HepG2 (cell line): ENCODE data around the gene UTS2R. TPM values are rescaled to one million over a fixed set of nuclear protein-coding genes. Genes with fewer than 3 reads are reported as not detected.

ENCODE experiments used
- DNMT1 ChIP-seq: sonication (generic); formaldehyde crosslinking; IDR thresholded peaks from 2 replicates; pipeline ENCODE4 v1.5.1; 2020; ENCODE audit warnings: mild to moderate bottlenecking, missing genetic modification reagents
- ELK4 ChIP-seq: sonication (generic); formaldehyde crosslinking; IDR thresholded peaks from 2 replicates; pipeline ENCODE4 v1.9.0; 2021; ENCODE audit warnings: missing genetic modification reagents, borderline replicate concordance
- GMEB1 ChIP-seq: sonication (generic); formaldehyde crosslinking; IDR thresholded peaks from 2 replicates; pipeline ENCODE4 v1.5.1; 2020; ENCODE audit warnings: missing genetic modification reagents, mild to moderate bottlenecking, borderline replicate concordance
- HNF1B ChIP-seq: sonication (generic); formaldehyde crosslinking; IDR thresholded peaks from 2 replicates; pipeline ENCODE4 v1.5.1; 2020; ENCODE audit warnings: mild to moderate bottlenecking, moderate library complexity, missing genetic modification reagents
- SIN3B ChIP-seq: fragments of 150-350 bp; IDR thresholded peaks from 2 replicates; pipeline ENCODE4 v1.6.1; 2014; ENCODE audit warnings: low read length
- SOX6 ChIP-seq, 2 experiments: fragments of 450-650 bp in 1 of 2; sonication (generic) in 1 of 2; formaldehyde crosslinking in 1 of 2; IDR thresholded peaks; 2 replicates each; pipeline versions ENCODE4 v1.4.0 to v1.6.1; 2017 to 2020; ENCODE audit warnings: antibody characterized with exemption in 1 of 2, mild to moderate bottlenecking in 1 of 2, missing genetic modification reagents in 1 of 2
- TEAD2 ChIP-seq: sonication (generic); formaldehyde crosslinking; IDR thresholded peaks from 2 replicates; pipeline ENCODE4 v1.9.0; 2021; ENCODE audit warnings: missing genetic modification reagents
- TFDP1 ChIP-seq: IDR thresholded peaks from 2 replicates; pipeline ENCODE4 v1.6.1; 2016; ENCODE audit warnings: missing compliant biosample characterization, missing genetic modification reagents, borderline replicate concordance
- ZBTB2 ChIP-seq: sonication (generic); formaldehyde crosslinking; IDR thresholded peaks from 2 replicates; pipeline ENCODE4 v1.8.0; 2022; ENCODE audit warnings: low read depth, missing genetic modification reagents
- ZBTB46 ChIP-seq: sonication (generic); formaldehyde crosslinking; IDR thresholded peaks from 2 replicates; pipeline ENCODE4 v1.4.0; 2020; ENCODE audit warnings: mild to moderate bottlenecking, missing genetic modification reagents, borderline replicate concordance
- ZGPAT ChIP-seq: IDR thresholded peaks from 2 replicates; pipeline ENCODE4 v1.6.1; 2016; ENCODE audit warnings: mild to moderate bottlenecking
- ZNF292 ChIP-seq: sonication (generic); formaldehyde crosslinking; IDR thresholded peaks from 2 replicates; pipeline ENCODE4 v1.8.1; 2022; ENCODE audit warnings: mild to moderate bottlenecking, low read depth, missing genetic modification reagents, borderline replicate concordance
- ZNF331 ChIP-seq: sonication (generic); formaldehyde crosslinking; IDR thresholded peaks from 2 replicates; pipeline ENCODE4 v1.4.0; 2020; ENCODE audit warnings: missing genetic modification reagents
- ZNF580 ChIP-seq: IDR thresholded peaks from 2 replicates; pipeline ENCODE4 v1.6.1; 2016; ENCODE audit warnings: low read depth, borderline replicate concordance
- ZNF776 ChIP-seq: sonication (generic); formaldehyde crosslinking; IDR thresholded peaks from 2 replicates; pipeline ENCODE4 v1.4.0; 2020; ENCODE audit warnings: mild to moderate bottlenecking, missing genetic modification reagents
- ZNF816 ChIP-seq: sonication (generic); formaldehyde crosslinking; IDR thresholded peaks from 2 replicates; pipeline ENCODE4 v1.8.0; 2022; ENCODE audit warnings: missing genetic modification reagents, mild to moderate bottlenecking, borderline replicate concordance
- polyA plus RNA-seq, 8 experiments: library from polyadenylated mRNA; depleted of rRNA in 3 of 8; stranded (reverse) in 7 of 8; unstranded in 1 of 8; fragments of >200 nt; fragmentation: Illumina TruSeq in 4 of 8; extraction: Trizol in 4 of 8; gene quantifications; 2 replicates each; pipeline versions ENCODE4 v1.2.1 to v1.2.3, GENCODE V29; 2011 to 2016; ENCODE audit warnings: low read depth in 4 of 8, missing spikeins in 1 of 8, mixed read lengths in 1 of 8; ENCODE audit not compliant: insufficient read depth in 1 of 8
- total RNA-seq, 5 experiments: library from RNA; depleted of rRNA; stranded (reverse); fragments of >200 nt; fragmentation: Illumina TruSeq; extraction: Trizol; gene quantifications; 2 replicates each; pipeline ENCODE4 v1.2.3, GENCODE V29; 2016; ENCODE audit warnings: low read depth in 1 of 5

Gene UTS2R
- total and polyA plus RNA-seq, 2 of the 13 experiments (the other 11 are each of a cell fraction or from before 2014, with no cell fraction given), result 0.13 to 0.15 TPM

GRCh38 chr17:82384730-82385481 is 13.3 kb downstream of the UTS2R start (continued):
- TF ChIP-seq ZNF292 (peak; percentile 36; the same call in 1 of the 2 replicates), DNMT1 (CRISPR knock-in tag) (peak; percentile 78), SOX6 (IDR thresholded peaks at IDR 0.05) (no peak), SOX6 (CRISPR knock-in tag; IDR thresholded peaks at IDR 0.05) (peak; percentile 66; the same call in 1 of the 2 replicates), ZGPAT (CRISPR knock-in tag) (peak; percentile 69), ZNF816 (CRISPR knock-in tag) (no peak), GMEB1 (CRISPR knock-in tag) (no peak), ZBTB46 (CRISPR knock-in tag) (0 out of 2 replicates have a peak, but pooled peaks have one; percentile 24), TEAD2 (CRISPR knock-in tag) (no peak), ZBTB2 (CRISPR knock-in tag) (no peak), ZNF580 (peak; percentile 62; the same call in 1 of the 2 replicates), TFDP1 (no peak), ZNF776 (CRISPR knock-in tag) (peak; percentile 72), SIN3B (no peak), ZNF331 (CRISPR knock-in tag) (peak; percentile 32; the same call in 1 of the 2 replicates), HNF1B (CRISPR knock-in tag) (peak; percentile 84), ELK4 (CRISPR knock-in tag) (no peak)
